WERI-Rb-1 (cell line): Measurements from ENCODE around the gene GRIK2.
A peak's percentile ranks its signal among the peaks of the same experiment; 100 is the strongest.

Experiments used
- DNase-seq: peaks from one replicate; pipeline ENCODE4 v3.0.0-alpha.2; 2020
- H3K27ac ChIP-seq: fragments of 250-450 bp; sonication (Bioruptor Pico); 2 replicates; pipeline ENCODE4 v1.5.1; 2020; ENCODE audit warnings: mild to moderate bottlenecking, moderate library complexity
- H3K27me3 ChIP-seq: fragments of 250-450 bp; sonication (Bioruptor Pico); 2 replicates; pipeline ENCODE4 v1.5.1; 2021; ENCODE audit warnings: mild to moderate bottlenecking, low read depth, moderate library complexity; ENCODE audit not compliant: insufficient read depth, severe bottlenecking
- H3K36me3 ChIP-seq: fragments of 250-450 bp; sonication (Bioruptor Pico); 2 replicates; pipeline ENCODE4 v1.5.1; 2020; ENCODE audit warnings: mild to moderate bottlenecking, moderate library complexity
- H3K4me3 ChIP-seq: 2 replicates; pipeline ENCODE4 v1.5.1; 2011; ENCODE audit warnings: low read depth, mild to moderate bottlenecking, control low read depth, low read length
- H3K9me3 ChIP-seq: fragments of 250-450 bp; sonication (Bioruptor Pico); 2 replicates; pipeline ENCODE4 v1.5.1; 2021; ENCODE audit warnings: mild to moderate bottlenecking, moderate library complexity; ENCODE audit not compliant: severe bottlenecking
- TF ChIP-seq, protein P1 (sequence below): IDR thresholded peaks from 2 replicates; pipeline ENCODE4 v1.5.1; 2011; ENCODE audit warnings: low read depth, mild to moderate bottlenecking, control low read depth, inconsistent platforms, low read length

GRIK2 gene

GRCh38 chr6:101397199-101397598 is 3.7 kb downstream of the GRIK2 start:
- TF ChIP-seq, protein P1, sequence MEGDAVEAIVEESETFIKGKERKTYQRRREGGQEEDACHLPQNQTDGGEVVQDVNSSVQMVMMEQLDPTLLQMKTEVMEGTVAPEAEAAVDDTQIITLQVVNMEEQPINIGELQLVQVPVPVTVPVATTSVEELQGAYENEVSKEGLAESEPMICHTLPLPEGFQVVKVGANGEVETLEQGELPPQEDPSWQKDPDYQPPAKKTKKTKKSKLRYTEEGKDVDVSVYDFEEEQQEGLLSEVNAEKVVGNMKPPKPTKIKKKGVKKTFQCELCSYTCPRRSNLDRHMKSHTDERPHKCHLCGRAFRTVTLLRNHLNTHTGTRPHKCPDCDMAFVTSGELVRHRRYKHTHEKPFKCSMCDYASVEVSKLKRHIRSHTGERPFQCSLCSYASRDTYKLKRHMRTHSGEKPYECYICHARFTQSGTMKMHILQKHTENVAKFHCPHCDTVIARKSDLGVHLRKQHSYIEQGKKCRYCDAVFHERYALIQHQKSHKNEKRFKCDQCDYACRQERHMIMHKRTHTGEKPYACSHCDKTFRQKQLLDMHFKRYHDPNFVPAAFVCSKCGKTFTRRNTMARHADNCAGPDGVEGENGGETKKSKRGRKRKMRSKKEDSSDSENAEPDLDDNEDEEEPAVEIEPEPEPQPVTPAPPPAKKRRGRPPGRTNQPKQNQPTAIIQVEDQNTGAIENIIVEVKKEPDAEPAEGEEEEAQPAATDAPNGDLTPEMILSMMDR: peak; percentile 50; the same call in 1 of the 2 replicates
- H3K36me3 ChIP-seq: no peaks in the 10 kb centered on the region; the same call in 1 of the 2 replicates
- no peaks in the 10 kb centered on the region for H3K27me3 ChIP-seq
- H3K9me3 ChIP-seq: no peaks in the 10 kb centered on the region
- no peak for DNase-seq
- no peak overlapping the region for H3K27ac ChIP-seq
- H3K4me3 ChIP-seq: no peak overlapping the region

DNA sequence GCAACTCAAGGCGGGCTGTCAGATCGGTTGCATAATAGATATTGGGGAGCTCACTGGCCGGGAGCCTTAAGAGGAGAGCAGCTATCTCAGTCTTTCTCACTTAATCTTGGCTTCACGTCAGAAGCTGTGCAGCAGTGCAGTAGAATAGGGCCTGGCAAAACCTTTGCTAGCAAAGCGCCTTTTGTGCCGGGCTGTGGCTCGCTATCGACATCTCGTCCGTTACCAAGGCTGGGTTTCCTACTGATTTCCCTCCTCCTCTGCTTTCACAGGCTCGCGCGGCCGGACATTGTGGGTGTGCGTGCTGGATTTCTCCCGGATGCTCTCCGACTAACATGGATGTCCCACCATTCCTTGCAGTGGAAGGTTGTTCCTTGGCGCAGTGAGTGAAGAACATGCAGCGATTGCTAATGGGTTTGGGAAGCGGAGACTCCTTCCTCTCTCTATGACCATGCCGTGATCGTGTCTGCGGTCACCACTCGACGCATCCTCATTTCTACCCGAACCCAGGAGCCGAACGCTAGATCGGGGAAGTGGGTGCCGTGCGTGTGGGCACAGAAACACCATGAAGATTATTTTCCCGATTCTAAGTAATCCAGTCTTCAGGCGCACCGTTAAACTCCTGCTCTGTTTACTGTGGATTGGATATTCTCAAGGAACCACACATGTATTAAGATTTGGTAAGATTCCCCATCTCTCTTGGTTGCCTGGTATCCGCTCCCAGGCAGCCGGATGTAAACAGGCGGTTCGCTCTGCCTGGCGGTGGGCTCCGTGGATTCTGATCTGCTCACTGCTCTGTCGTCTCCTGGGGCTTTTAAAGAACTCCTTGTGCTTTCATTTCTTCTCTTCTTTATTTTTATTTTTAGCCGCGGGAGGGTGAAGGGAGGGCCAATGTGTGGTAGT is 5.5 kb downstream of the GRIK2 start:
- no peak overlapping the region for H3K4me3 ChIP-seq
- H3K27me3 ChIP-seq: no peaks in the 10 kb centered on the region
- H3K36me3 ChIP-seq: no peaks in the 10 kb centered on the region; the same call in 1 of the 2 replicates
- H3K27ac ChIP-seq: no peak overlapping the region
- H3K9me3 ChIP-seq: peaks cover 4% of the 10 kb centered on the region
- TF ChIP-seq, protein P1: no peak
- DNase-seq: no peak

- peaks cover 4% of the 10 kb centered on the region for H3K9me3 ChIP-seq
- no peak overlapping the region for H3K4me3 ChIP-seq
- H3K36me3 ChIP-seq: no peaks in the 10 kb centered on the region; the same call in 1 of the 2 replicates
- no peak overlapping the region for H3K27ac ChIP-seq
- TF ChIP-seq, protein P1: no peak
- DNase-seq: no peak
- no peaks in the 10 kb centered on the region for H3K27me3 ChIP-seq
These were observed 6.2 kb downstream of the GRIK2 start for GRCh38 chr6:101399616-101400162.

GRCh38 chr6:101400326-101401135 is 7.0 kb downstream of the GRIK2 start:
- no peaks in the 10 kb centered on the region for H3K27me3 ChIP-seq
- H3K9me3 ChIP-seq: peaks cover 4% of the 10 kb centered on the region
- H3K36me3 ChIP-seq: no peaks in the 10 kb centered on the region; the same call in 1 of the 2 replicates
- no peak for DNase-seq
- TF ChIP-seq, protein P1: no peak
- H3K4me3 ChIP-seq: no peak overlapping the region
- no peak overlapping the region for H3K27ac ChIP-seq

DNA sequence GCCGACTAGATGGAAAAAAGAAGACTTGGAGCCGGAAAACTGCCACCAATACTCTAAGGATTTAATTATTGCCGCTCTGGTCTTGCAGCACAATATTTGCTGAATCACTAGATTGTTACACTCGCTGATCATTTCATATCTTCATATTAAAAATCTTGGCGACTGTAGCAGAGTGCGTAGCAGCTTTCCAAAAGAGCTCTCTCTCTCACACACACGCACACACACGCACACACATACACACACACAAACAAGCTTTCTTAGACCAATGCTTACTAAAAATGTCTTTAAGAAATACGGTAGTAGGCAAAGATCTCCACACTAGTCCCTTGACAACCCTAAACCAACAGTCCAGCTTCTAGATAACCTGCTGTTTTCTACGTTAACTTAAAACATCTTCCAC is 7.7 kb downstream of the GRIK2 start:
- Histone ChIP-seq H3K9me3 (peaks cover 4% of the 10 kb centered on the region), H3K27ac (no peak overlapping the region), H3K4me3 (no peak overlapping the region), H3K36me3 (no peaks in the 10 kb centered on the region; the same call in 1 of the 2 replicates), H3K27me3 (no peaks in the 10 kb centered on the region)
- DNase-seq: no peak
- TF ChIP-seq, protein P1: no peak
